Measurements from ENCODE around the gene RPL15. TPM values are rescaled to one million over a fixed set of nuclear protein-coding genes. Genes with fewer than 3 reads are reported as not detected.

RPL15 gene
- total and polyA plus RNA-seq, 10 of the 15 experiments (the other 5 are each of a cell fraction or from before 2014, with no cell fraction given): 2,885 to 10,761 (median 4,017) TPM

- 0 out of 2 replicates have a peak, but pooled peaks have one; percentile 4 for TF ChIP-seq ZNF687 (IDR thresholded peaks at IDR 0.05)
- no peak for TF ChIP-seq BMI1 (IDR thresholded peaks at IDR 0.05; ENCODE audit: borderline replicate concordance)
- 0 out of 2 replicates have a peak, but pooled peaks have one; percentile 25 for TF ChIP-seq TCF7 (IDR thresholded peaks at IDR 0.05; ENCODE audit: borderline replicate concordance)
- TF ChIP-seq POLR2AphosphoS2 (IDR thresholded peaks at IDR 0.05; ENCODE audit: low read depth, low read length): no peak
- peak; percentile 76 for TF ChIP-seq NFIC (IDR thresholded peaks at IDR 0.05; ENCODE audit: low read depth, low read length)
- TF ChIP-seq IKZF2 (IDR thresholded peaks at IDR 0.05): peak; percentile 8 to 27; a peak in 1 of 4 replicates
- TF ChIP-seq PBX3 (IDR thresholded peaks at IDR 0.05; ENCODE audit: insufficient replicate concordance, low read depth, low read length): no peak
- TF ChIP-seq TAF1 (IDR thresholded peaks at IDR 0.05; ENCODE audit: borderline replicate concordance, low read depth, low read length): no peak
- peak; percentile 0; the same call in 1 of the 2 replicates for TF ChIP-seq CREM (IDR thresholded peaks at IDR 0.05; ENCODE audit: low read depth)
- TF ChIP-seq EGR1 (IDR thresholded peaks at IDR 0.05; ENCODE audit: borderline replicate concordance in 1 of 2, low read depth in 2 of 2, low read length in 2 of 2): no peak
Measured at GRCh38 chr3:23949784-23950183, 32.9 kb downstream of the RPL15 start (continued).
